Activated B cell treated with CpG ODN at 0.5 μM for 24 hours (primary cell): ENCODE results near the gene EWSR1. TPM values are rescaled to one million over a fixed set of nuclear protein-coding genes. Genes with fewer than 3 reads are reported as not detected.

Experiments used
- ATAC-seq: fragments of 200-7000 bp; cut with Tn5 transposase; one replicate; pipeline ENCODE4 v1.10.0; 2021; ENCODE audit warnings: low read depth, mild to moderate bottlenecking, moderate library complexity
- CTCF ChIA-PET: fragments of 350-600 bp; sonication (Branson Sonifier 250); formaldehyde crosslinking; loops from one replicate; lab custom pipeline; 2021; ENCODE audit warnings: antibody characterized with exemption; lab: Charles Lee
- POLR2A ChIA-PET: fragments of 350-600 bp; sonication (Branson Sonifier 250); formaldehyde crosslinking; loops from one replicate; lab custom pipeline; 2021; ENCODE audit warnings: antibody characterized with exemption; lab: Charles Lee
- DNase-seq: peaks from one replicate; pipeline ENCODE4 v3.0.0; 2022
- H3K27ac Mint-ChIP-seq: one replicate; pipeline ENCODE4 v1.8.0; 2020; ENCODE audit warnings: mixed read lengths
- H3K27me3 Mint-ChIP-seq: one replicate; pipeline ENCODE4 v1.8.0; 2021; ENCODE audit warnings: mixed read lengths
- H3K36me3 Mint-ChIP-seq: one replicate; pipeline ENCODE4 v1.8.0; 2021; ENCODE audit warnings: low read depth, mixed read lengths
- H3K4me1 Mint-ChIP-seq: one replicate; pipeline ENCODE4 v1.8.0; 2021; ENCODE audit warnings: mixed read lengths
- H3K4me3 Mint-ChIP-seq: one replicate; pipeline ENCODE4 v1.8.0; 2020; ENCODE audit warnings: mild to moderate bottlenecking, mixed read lengths
- H3K9me3 Mint-ChIP-seq: one replicate; pipeline ENCODE4 v1.8.0; 2020; ENCODE audit warnings: mixed read lengths
- intact Hi-C: fragments of 100-400 bp; cut with micrococcal nuclease; formaldehyde crosslinking; loops from one replicate; pipeline ENCODE4 v1.15.1; 2024
- total RNA-seq: library from RNA; stranded (reverse); gene quantifications from 2 replicates; pipeline ENCODE4 v1.2.3, GENCODE V29; 2022
- TF ChIP-seq, protein P1 (sequence below): fragments of 200-600 bp; IDR thresholded peaks from one replicate; pipeline ENCODE4 v1.8.0; 2022; ENCODE audit warnings: antibody characterized with exemption, mild to moderate bottlenecking

Gene EWSR1
- total RNA-seq, 1 donor from 2014 or later, result 382 TPM

DNA sequence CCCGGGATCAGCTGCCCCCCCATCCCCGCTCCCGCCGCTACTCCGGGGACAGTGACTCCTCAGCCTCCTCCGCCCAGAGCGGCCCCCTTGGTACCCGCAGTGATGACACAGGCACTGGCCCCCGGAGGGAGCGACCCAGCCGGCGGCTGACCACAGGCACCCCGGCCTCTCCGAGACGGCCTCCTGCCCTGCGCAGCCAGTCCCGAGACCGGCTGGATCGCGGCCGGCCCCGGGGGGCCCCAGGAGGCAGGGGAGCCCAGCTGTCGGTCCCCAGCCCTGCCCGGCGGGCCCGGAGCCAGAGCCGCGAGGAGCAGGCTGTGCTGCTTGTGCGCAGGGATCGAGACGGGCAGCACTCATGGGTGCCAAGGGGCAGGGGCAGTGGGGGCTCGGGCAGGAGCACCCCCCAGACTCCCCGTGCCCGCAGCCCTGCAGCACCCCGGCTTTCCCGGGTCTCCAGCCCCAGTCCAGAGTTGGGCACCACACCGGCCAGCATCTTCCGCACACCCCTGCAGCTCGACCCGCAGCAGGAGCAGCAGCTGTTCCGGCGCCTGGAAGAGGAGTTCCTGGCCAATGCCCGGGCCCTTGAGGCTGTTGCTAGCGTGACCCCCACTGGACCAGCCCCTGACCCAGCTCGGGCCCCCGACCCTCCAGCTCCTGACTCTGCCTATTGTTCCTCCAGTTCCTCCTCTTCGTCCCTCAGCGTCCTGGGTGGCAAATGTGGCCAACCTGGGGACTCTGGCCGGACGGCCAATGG, 43.6 kb downstream of the EWSR1 start:
- CTCF ChIA-PET, result no interaction called here
- Mint-ChIP-seq H3K36me3 (no peaks in the 10 kb centered on the region), H3K9me3 (no peaks in the 10 kb centered on the region), H3K4me3 (no peak overlapping the region), H3K27me3 (peaks cover 41% of the 10 kb centered on the region), H3K4me1 (peaks cover 35% of the 10 kb centered on the region), H3K27ac (no peak overlapping the region)
- POLR2A ChIA-PET, result interaction anchor here (1.0 kb wide), 1 partner anchor 42 kb away, joined by 3 read pairs; no protein-coding TSS in a partner anchor
- ATAC-seq, result no peak
- intact Hi-C loops, result no loop called here
- TF ChIP-seq, protein P1, sequence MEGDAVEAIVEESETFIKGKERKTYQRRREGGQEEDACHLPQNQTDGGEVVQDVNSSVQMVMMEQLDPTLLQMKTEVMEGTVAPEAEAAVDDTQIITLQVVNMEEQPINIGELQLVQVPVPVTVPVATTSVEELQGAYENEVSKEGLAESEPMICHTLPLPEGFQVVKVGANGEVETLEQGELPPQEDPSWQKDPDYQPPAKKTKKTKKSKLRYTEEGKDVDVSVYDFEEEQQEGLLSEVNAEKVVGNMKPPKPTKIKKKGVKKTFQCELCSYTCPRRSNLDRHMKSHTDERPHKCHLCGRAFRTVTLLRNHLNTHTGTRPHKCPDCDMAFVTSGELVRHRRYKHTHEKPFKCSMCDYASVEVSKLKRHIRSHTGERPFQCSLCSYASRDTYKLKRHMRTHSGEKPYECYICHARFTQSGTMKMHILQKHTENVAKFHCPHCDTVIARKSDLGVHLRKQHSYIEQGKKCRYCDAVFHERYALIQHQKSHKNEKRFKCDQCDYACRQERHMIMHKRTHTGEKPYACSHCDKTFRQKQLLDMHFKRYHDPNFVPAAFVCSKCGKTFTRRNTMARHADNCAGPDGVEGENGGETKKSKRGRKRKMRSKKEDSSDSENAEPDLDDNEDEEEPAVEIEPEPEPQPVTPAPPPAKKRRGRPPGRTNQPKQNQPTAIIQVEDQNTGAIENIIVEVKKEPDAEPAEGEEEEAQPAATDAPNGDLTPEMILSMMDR, result no peak
- DNase-seq, result no peak

DNA sequence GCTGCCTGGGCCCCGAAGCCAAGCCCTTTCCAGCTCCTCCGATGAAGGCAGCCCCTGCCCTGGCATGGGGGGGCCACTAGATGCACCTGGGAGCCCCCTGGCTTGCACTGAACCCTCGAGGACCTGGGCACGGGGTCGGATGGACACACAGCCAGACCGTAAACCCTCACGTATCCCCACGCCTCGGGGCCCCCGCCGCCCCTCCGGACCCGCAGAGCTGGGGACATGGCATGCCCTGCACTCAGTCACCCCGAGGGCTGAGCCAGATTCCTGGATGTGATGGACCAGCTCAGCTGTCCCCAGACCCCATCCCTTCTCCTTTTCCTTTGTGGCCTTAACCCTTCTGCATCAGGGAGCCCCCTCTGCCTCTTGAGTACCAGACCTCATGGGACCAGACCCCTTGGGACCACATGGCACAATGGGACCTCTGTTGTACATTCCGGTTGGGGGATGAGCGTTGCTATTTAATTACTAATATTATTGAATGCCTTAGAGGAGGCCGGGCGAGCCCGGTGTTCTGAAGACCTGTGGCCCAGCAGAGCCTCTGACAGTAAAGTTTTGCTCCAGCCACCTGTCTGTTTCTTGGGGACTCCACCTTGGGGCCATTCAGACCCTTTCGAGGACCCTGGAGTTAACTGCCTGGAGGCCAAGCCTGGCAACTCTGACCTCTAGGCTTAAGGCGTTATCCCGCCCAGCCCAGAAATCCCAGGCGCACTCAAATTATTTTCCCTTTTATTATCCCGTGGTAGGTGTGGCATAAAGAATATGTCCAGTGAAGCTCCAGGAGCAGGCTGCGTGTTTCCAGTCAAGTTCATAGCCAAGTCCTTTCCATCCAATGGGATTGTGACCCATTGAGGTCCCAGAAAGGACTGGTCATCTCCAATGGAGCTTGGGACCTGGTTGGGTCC, 44.4 kb downstream of the EWSR1 start:
- TF ChIP-seq, protein P1, result no peak
- Mint-ChIP-seq H3K9me3 (no peaks in the 10 kb centered on the region), H3K27ac (no peak overlapping the region), H3K4me3 (no peak overlapping the region), H3K27me3 (peaks cover 39% of the 10 kb centered on the region), H3K36me3 (no peaks in the 10 kb centered on the region), H3K4me1 (peaks cover 33% of the 10 kb centered on the region)
- intact Hi-C loops, result no loop called here
- no peak for DNase-seq
- CTCF ChIA-PET, result interaction anchor here (0.6 kb wide), 1 partner anchor 684 kb away, joined by 3 read pairs; no protein-coding TSS in a partner anchor
- no peak for ATAC-seq
- POLR2A ChIA-PET, result interaction anchor here (1.0 kb wide), 1 partner anchor 42 kb away, joined by 3 read pairs; no protein-coding TSS in a partner anchor

DNA sequence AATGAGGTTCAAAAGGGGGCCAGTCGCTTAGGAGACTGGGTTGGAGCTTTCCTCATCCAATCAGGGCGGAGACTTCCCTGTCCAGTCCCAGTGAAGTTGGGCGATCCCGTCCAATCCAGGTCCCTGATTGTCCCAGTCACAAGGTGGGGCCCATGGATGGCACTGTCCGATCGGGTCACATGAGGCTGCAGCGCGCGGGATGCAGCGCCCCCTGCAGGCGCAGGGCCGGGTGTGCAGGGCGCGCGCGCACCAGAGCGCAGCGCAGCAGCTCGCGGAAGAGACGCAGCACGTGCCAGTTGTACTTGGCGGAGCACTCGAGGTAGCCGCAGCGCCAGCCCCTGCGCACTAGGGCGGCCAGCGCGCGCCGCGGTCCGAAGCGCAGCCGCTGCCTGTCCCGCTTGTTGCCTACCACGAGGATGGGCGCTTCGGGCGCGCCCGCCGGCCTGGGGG, 45.1 kb downstream of the EWSR1 start:
- Mint-ChIP-seq H3K9me3 (no peaks in the 10 kb centered on the region), H3K36me3 (no peaks in the 10 kb centered on the region), H3K27ac (no peak overlapping the region), H3K4me3 (no peak overlapping the region), H3K4me1 (peaks cover 31% of the 10 kb centered on the region), H3K27me3 (peaks cover 36% of the 10 kb centered on the region)
- TF ChIP-seq, protein P1, result no peak
- ChIA-PET CTCF (interaction anchor here (0.6 to 1.2 kb wide), 2 partner anchors 11 to 685 kb away, joined by 3 read pairs; no protein-coding TSS in a partner anchor), POLR2A (interaction anchor here (0.5 kb wide), 1 partner anchor 62 kb away, joined by 3 read pairs; no protein-coding TSS in a partner anchor)
- intact Hi-C loops, result no loop called here
- DNase-seq (no peak), ATAC-seq (no peak)

DNA sequence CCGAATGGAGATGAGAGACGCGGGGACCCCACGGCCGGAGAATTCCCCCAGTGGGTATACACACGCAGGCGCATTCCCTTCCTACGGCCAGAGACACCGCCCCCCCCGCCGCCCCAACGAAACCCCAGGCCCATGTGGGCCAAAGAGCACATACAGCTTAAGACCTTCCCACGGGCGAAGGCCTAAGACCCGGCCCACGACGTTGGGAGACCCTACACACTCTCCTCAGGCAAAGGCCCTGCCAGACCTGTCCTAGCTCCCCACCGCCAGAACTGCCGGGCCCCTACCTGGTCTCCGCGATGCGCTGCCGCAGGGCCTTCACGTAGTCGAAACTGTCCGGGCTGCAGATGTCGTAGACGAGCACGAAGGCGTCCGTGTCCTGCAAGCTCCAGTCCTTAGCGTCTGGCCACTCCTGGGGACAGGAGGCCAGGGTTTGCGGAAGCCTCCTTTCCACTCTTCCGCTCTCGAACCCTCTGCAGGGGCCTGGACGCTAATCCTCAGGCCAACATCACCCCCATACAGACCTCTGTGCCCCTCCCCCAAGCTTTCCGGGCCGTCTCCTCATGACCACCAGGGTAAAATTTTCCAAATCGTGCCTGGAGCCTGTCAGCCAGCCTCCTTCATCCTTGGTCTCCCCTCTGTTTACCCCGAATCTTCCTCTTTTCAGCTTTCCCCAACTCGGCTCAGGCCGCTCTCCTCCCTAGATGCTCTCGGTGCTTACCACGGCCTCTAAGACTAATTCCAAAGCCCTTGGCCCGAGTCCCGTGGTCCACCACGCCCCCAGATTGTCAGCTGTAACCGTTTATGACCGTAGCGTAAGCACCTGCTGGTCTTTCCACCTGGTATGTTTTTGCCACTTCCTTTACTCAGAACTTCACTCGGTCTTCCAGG, 45.8 kb downstream of the EWSR1 start:
- intact Hi-C loops, result no loop called here
- Mint-ChIP-seq H3K9me3 (no peaks in the 10 kb centered on the region), H3K27me3 (peaks cover 34% of the 10 kb centered on the region), H3K4me3 (peak overlapping the region; percentile 52), H3K36me3 (no peaks in the 10 kb centered on the region), H3K4me1 (peaks cover 31% of the 10 kb centered on the region), H3K27ac (no peak overlapping the region)
- POLR2A ChIA-PET, result interaction anchor here (0.5 to 0.6 kb wide), 5 partner anchors 9 to 263 kb away, joined by 3 to 6 read pairs (median 4); no protein-coding TSS in a partner anchor
- ATAC-seq (no peak), DNase-seq (no peak)
- CTCF ChIA-PET, result interaction anchor here (0.6 to 1.2 kb wide), 2 partner anchors 11 to 685 kb away, joined by 3 read pairs; no protein-coding TSS in a partner anchor
- TF ChIP-seq, protein P1, result no peak
